Sigmoid colon (tissue), 4 donors: Measurements from ENCODE around the gene STON2.

Experiments
- POLR2A ChIP-seq, 2 donors: fragments of 450-650 bp; IDR thresholded peaks; one replicate each; pipeline ENCODE4 v1.6.1; 2016; ENCODE audit warnings: antibody characterized with exemption in 2 of 2, mild to moderate bottlenecking in 2 of 2, moderate library complexity in 2 of 2
- POLR2AphosphoS5 ChIP-seq, 4 donors: sonication (generic); formaldehyde crosslinking; IDR thresholded peaks; one replicate each; pipeline ENCODE4 v1.6.1; 2017; ENCODE audit warnings: antibody characterized with exemption in 4 of 4
- TF ChIP-seq, protein P1 (sequence below), 4 experiments: fragments of 450-650 bp in 3 of 4; fragments of 200-600 bp in 1 of 4; IDR thresholded peaks; one replicate each; pipeline ENCODE4 v1.5.1; 2016 to 2019; ENCODE audit warnings: antibody characterized with exemption in 4 of 4, mild to moderate bottlenecking in 3 of 4, moderate library complexity in 2 of 4

- TF ChIP-seq, protein P1, sequence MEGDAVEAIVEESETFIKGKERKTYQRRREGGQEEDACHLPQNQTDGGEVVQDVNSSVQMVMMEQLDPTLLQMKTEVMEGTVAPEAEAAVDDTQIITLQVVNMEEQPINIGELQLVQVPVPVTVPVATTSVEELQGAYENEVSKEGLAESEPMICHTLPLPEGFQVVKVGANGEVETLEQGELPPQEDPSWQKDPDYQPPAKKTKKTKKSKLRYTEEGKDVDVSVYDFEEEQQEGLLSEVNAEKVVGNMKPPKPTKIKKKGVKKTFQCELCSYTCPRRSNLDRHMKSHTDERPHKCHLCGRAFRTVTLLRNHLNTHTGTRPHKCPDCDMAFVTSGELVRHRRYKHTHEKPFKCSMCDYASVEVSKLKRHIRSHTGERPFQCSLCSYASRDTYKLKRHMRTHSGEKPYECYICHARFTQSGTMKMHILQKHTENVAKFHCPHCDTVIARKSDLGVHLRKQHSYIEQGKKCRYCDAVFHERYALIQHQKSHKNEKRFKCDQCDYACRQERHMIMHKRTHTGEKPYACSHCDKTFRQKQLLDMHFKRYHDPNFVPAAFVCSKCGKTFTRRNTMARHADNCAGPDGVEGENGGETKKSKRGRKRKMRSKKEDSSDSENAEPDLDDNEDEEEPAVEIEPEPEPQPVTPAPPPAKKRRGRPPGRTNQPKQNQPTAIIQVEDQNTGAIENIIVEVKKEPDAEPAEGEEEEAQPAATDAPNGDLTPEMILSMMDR (IDR thresholded peaks at IDR 0.05), result no peak
- TF ChIP-seq POLR2AphosphoS5 (IDR thresholded peaks at IDR 0.05) (no peak), POLR2A (IDR thresholded peaks at IDR 0.05) (no peak)
Observed at GRCh38 chr14:81280136-81280791, 119.9 kb downstream of the STON2 start.
